HepG2 (cell line): ENCODE measurements around the gene HSPA14. TPM values are rescaled to one million over a fixed set of nuclear protein-coding genes. Genes with fewer than 3 reads are reported as not detected.

Experiments
- ATAC-seq: fragments of 200-7000 bp; cut with Tn5 transposase; 3 replicates; pipeline ENCODE4 v1.9.1; 2020; ENCODE audit warnings: mild to moderate bottlenecking, moderate library complexity
- BruUV-seq: library from RNA; stranded (reverse); fragments of 400-500 nt; replicated peaks from 2 replicates; lab custom pipeline; 2021; lab: Mats Ljungman, UMichigan
- CTCF ChIA-PET: fragments of 300-600 bp; formaldehyde crosslinking; extraction: SDS; loops from one replicate; lab custom pipeline; 2021; ENCODE audit warnings: low total read pairs, inconsistent platforms, low intra/inter-chr PET ratio; lab: Yijun Ruan, JAX
- POLR2A ChIA-PET: fragments of 350-600 bp; sonication (Branson Sonifier 250); formaldehyde crosslinking; loops from one replicate; lab custom pipeline; 2020; ENCODE audit warnings: antibody characterized with exemption, inconsistent platforms; lab: Yijun Ruan, JAX
- DNase-seq: peaks from one replicate; pipeline ENCODE4 v3.0.0-alpha.2; 2015; ENCODE audit warnings: low spot score
- FAIRE-seq: peaks from 3 replicates; lab custom pipeline; 2011; peaks lifted over from hg19 to GRCh38; lab: Jason Lieb, UNC
- H2AFZ ChIP-seq: one replicate; pipeline ENCODE4 v1.6.1; 2011; ENCODE audit warnings: low read length, inconsistent platforms
- H3K27ac ChIP-seq: fragments of 300-600 bp; 3 replicates; pipeline ENCODE4 v1.8.0; 2011; ENCODE audit warnings: mixed run types, mild to moderate bottlenecking, mixed read lengths, low read length, inconsistent platforms; ENCODE audit not compliant: insufficient read depth; ENCODE audit errors: extremely low read length
- H3K27me3 ChIP-seq, 2 experiments: fragments of 200-600 bp in 1 of 2; 2 replicates in 1 of 2; 3 replicates in 1 of 2; pipeline versions ENCODE4 v1.6.0 to v1.8.0; 2011; ENCODE audit warnings: low read length in 2 of 2, mild to moderate bottlenecking in 2 of 2, moderate library complexity in 2 of 2, inconsistent platforms in 1 of 2; ENCODE audit not compliant: insufficient read depth in 2 of 2, control insufficient read depth in 1 of 2
- H3K36me3 ChIP-seq, 2 experiments: fragments of 200-600 bp in 1 of 2; replicated peaks in 1 of 2; 2 replicates in 1 of 2; 3 replicates in 1 of 2; pipeline versions ENCODE4 v1.5.1 to v1.8.0; 2011; ENCODE audit warnings: low read length in 2 of 2, inconsistent platforms in 1 of 2; ENCODE audit not compliant: insufficient read depth in 2 of 2, control insufficient read depth in 1 of 2
- H3K4me1 ChIP-seq: 2 replicates; pipeline ENCODE4 v1.5.1; 2012; ENCODE audit warnings: low read length, inconsistent platforms; ENCODE audit not compliant: insufficient read depth
- H3K4me2 ChIP-seq: 2 replicates; pipeline ENCODE4 v1.6.0; 2011; ENCODE audit warnings: low read depth, low read length, inconsistent platforms
- H3K4me3 ChIP-seq, 3 experiments: fragments of 200-600 bp in 1 of 3; sonication (generic), shearing (Covaris generic) in 1 of 3; replicated peaks in 1 of 3; 2 replicates each; pipeline ENCODE4 v1.5.1; 2011 to 2016; ENCODE audit warnings: low read length in 3 of 3, inconsistent platforms in 2 of 3, low read depth in 2 of 3, mild to moderate bottlenecking in 2 of 3, control low read depth in 1 of 3, mixed read lengths in 1 of 3; ENCODE audit not compliant: insufficient read depth in 1 of 3
- H3K79me2 ChIP-seq: one replicate; pipeline ENCODE4 v1.6.1; 2011; ENCODE audit warnings: low read length, inconsistent platforms; ENCODE audit not compliant: insufficient read depth
- H3K9ac ChIP-seq: 2 replicates; pipeline ENCODE4 v1.6.0; 2011; ENCODE audit warnings: mild to moderate bottlenecking, low read depth, low read length, inconsistent platforms; ENCODE audit not compliant: insufficient read depth
- H3K9me3 ChIP-seq: 2 replicates; pipeline ENCODE4 v1.5.1; 2012; ENCODE audit warnings: mild to moderate bottlenecking, low read length
- H4K20me1 ChIP-seq: 2 replicates; pipeline ENCODE4 v1.6.0; 2011; ENCODE audit warnings: inconsistent platforms, mild to moderate bottlenecking, low read length, moderate library complexity; ENCODE audit not compliant: insufficient read depth
- BCL6 ChIP-seq: IDR thresholded peaks from 2 replicates; pipeline ENCODE4 v1.6.1; 2016; ENCODE audit warnings: missing genetic modification reagents, missing compliant biosample characterization
- CCDC6 ChIP-seq: sonication (generic); formaldehyde crosslinking; IDR thresholded peaks from 2 replicates; pipeline ENCODE4 v1.8.1; 2022; ENCODE audit warnings: mild to moderate bottlenecking, missing genetic modification reagents, moderate library complexity
- HOXA3 ChIP-seq: sonication (generic); formaldehyde crosslinking; IDR thresholded peaks from 2 replicates; pipeline ENCODE4 v1.5.0; 2020; ENCODE audit warnings: missing genetic modification reagents
- MATR3 ChIP-seq: sonication (generic); formaldehyde crosslinking; IDR thresholded peaks from 2 replicates; pipeline ENCODE4 v1.4.0; 2020; ENCODE audit warnings: missing genetic modification reagents
- NR2F1 ChIP-seq, 2 experiments: fragments of 450-650 bp in 1 of 2; formaldehyde crosslinking in 1 of 2; IDR thresholded peaks; 2 replicates each; pipeline versions ENCODE4 v1.5.0 to v1.6.1; 2016 to 2020; ENCODE audit warnings: mild to moderate bottlenecking in 1 of 2, missing compliant biosample characterization in 1 of 2, missing genetic modification reagents in 1 of 2, moderate library complexity in 1 of 2
- TCF7L2 ChIP-seq: IDR thresholded peaks from 2 replicates; pipeline ENCODE4 v1.6.1; 2011; ENCODE audit warnings: mild to moderate bottlenecking, low read depth, low read length, moderate library complexity
- ZNF33B ChIP-seq: sonication (generic); formaldehyde crosslinking; IDR thresholded peaks from 2 replicates; pipeline ENCODE4 v1.5.1; 2020; ENCODE audit warnings: mild to moderate bottlenecking, missing genetic modification reagents
- ZNF782 ChIP-seq: sonication (generic); formaldehyde crosslinking; IDR thresholded peaks from 2 replicates; pipeline ENCODE4 v1.4.0; 2020; ENCODE audit warnings: missing genetic modification reagents, mild to moderate bottlenecking, borderline replicate concordance
- WGBS: methylation state at CpG from one replicate; pipeline ENCODE4 v1.1.6; 2017; ENCODE audit warnings: low lambda C conversion rate; 5-methylcytosine and 5-hydroxymethylcytosine counted together
- in situ Hi-C: cut with HindIII; loops from 2 replicates; pipeline ENCODE4 v1.10.0; 2017; ENCODE audit warnings: low pct_unique_long_range_greater_than_20kb; ENCODE audit not compliant: extremely low pct_ligation_motif_present
- intact Hi-C: fragments of 100-400 bp; cut with micrococcal nuclease; formaldehyde crosslinking; loops from one replicate; pipeline ENCODE4 v1.10.0; 2022; ENCODE audit not compliant: unreplicated experiment
- polyA plus RNA-seq, 8 experiments: library from polyadenylated mRNA; depleted of rRNA in 3 of 8; stranded (reverse) in 7 of 8; unstranded in 1 of 8; fragments of >200 nt; fragmentation: Illumina TruSeq in 4 of 8; extraction: Trizol in 4 of 8; gene quantifications; 2 replicates each; pipeline versions ENCODE4 v1.2.1 to v1.2.3, GENCODE V29; 2011 to 2016; ENCODE audit warnings: low read depth in 4 of 8, missing spikeins in 1 of 8, mixed read lengths in 1 of 8; ENCODE audit not compliant: insufficient read depth in 1 of 8
- total RNA-seq, 5 experiments: library from RNA; depleted of rRNA; stranded (reverse); fragments of >200 nt; fragmentation: Illumina TruSeq; extraction: Trizol; gene quantifications; 2 replicates each; pipeline ENCODE4 v1.2.3, GENCODE V29; 2016; ENCODE audit warnings: low read depth in 1 of 5
- TF ChIP-seq, protein P1 (sequence below): sonication (generic); formaldehyde crosslinking; IDR thresholded peaks from 2 replicates; pipeline ENCODE4 v1.4.0; 2020; ENCODE audit warnings: missing genetic modification reagents, low read depth, mild to moderate bottlenecking, borderline replicate concordance
- TF ChIP-seq, protein P2 (sequence below): IDR thresholded peaks from 2 replicates; pipeline ENCODE4 v1.6.1; 2016; ENCODE audit warnings: low read depth

Gene HSPA14
- total and polyA plus RNA-seq, 2 of the 13 experiments (the other 11 are each of a cell fraction or from before 2014, with no cell fraction given) = 10.7 to 29.8 TPM

DNA sequence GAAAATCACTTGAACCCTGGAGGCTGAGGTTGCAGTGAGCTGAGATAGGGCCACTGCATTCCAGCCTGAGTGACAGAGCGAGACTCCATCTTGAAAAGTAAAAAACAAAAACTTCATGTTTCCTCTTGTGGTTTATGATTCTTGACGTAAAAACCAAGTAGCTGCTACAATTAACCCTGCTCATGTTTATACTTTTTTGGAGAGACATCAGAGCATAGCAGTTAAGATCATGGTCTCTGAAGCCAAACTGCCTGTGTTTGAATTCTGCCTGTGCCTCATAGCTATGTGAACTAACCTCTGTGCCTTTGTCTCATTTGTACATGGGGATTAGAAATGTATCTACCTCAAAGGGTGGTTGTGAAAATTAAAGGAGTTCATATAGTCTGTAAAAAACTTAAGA is 67.8 kb downstream of the HSPA14 start:
- Histone ChIP-seq H3K79me2 (no peaks in the 10 kb centered on the region), H3K27me3 (no peaks in the 10 kb centered on the region), H3K9me3 (no peaks in the 10 kb centered on the region), H3K4me3 (no peak overlapping the region), H3K4me1 (no peaks in the 10 kb centered on the region), H4K20me1 (no peaks in the 10 kb centered on the region), H3K4me2 (no peak overlapping the region), H3K36me3 (peaks cover 4 to 55% of the 10 kb centered on the region in 2 experiments), H2AFZ (no peak overlapping the region), H3K9ac (no peak overlapping the region), H3K27ac (no peak overlapping the region)
- no TSS peak for BruUV-seq
- no peak for ATAC-seq
- CTCF ChIA-PET = no interaction called here
- FAIRE-seq = no peak
- WGBS = 93% methylated on average over 2 of the region's 2 CpGs
- intact Hi-C loops (loop anchor here (2.0 kb wide), 1 partner anchor 27 kb away; the partner anchor contains the start of gene SUV39H2), in situ Hi-C loops (no loop called here)
- POLR2A ChIA-PET = no interaction called here
- TF ChIP-seq, protein P1, sequence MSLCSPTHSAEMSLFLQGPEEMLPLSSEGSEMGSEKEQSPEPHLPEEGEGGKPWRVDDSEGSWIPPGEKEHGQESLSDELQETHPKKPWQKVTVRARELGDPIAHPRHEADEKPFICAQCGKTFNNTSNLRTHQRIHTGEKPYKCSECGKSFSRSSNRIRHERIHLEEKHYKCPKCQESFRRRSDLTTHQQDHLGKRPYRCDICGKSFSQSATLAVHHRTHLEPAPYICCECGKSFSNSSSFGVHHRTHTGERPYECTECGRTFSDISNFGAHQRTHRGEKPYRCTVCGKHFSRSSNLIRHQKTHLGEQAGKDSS (CRISPR knock-in tag) = no peak
- no peak for TF ChIP-seq TCF7L2
- no peak for TF ChIP-seq MATR3 (CRISPR knock-in tag)
- no peak for TF ChIP-seq NR2F1 (CRISPR knock-in tag; IDR thresholded peaks at IDR 0.05)
- no peak for TF ChIP-seq BCL6 (CRISPR knock-in tag)
- TF ChIP-seq ZNF33B (CRISPR knock-in tag) = no peak
- TF ChIP-seq ZNF782 = no peak
- no peak for TF ChIP-seq HOXA3 (CRISPR knock-in tag)
- TF ChIP-seq, protein P2, sequence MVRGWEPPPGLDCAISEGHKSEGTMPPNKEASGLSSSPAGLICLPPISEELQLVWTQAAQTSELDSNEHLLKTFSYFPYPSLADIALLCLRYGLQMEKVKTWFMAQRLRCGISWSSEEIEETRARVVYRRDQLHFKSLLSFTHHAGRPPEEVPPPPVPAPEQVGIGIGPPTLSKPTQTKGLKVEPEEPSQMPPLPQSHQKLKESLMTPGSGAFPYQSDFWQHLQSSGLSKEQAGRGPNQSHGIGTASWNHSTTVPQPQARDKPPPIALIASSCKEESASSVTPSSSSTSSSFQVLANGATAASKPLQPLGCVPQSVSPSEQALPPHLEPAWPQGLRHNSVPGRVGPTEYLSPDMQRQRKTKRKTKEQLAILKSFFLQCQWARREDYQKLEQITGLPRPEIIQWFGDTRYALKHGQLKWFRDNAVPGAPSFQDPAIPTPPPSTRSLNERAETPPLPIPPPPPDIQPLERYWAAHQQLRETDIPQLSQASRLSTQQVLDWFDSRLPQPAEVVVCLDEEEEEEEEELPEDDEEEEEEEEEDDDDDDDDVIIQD (CRISPR knock-in tag) = no peak
- no peak for TF ChIP-seq CCDC6 (CRISPR knock-in tag)
- DNase-seq = no peak
